Measurements from ENCODE around the gene MINDY3. TPM values are rescaled to one million over a fixed set of nuclear protein-coding genes. Genes with fewer than 3 reads are reported as not detected.
"Not testable (repeated sequence)": the region's sequence is repeated elsewhere in the genome, so short reads cannot be mapped to it uniquely, and the experiment has no call there.

Gene MINDY3
- total RNA-seq, 1 donor from 2014 or later, result 13.7 TPM

DNA sequence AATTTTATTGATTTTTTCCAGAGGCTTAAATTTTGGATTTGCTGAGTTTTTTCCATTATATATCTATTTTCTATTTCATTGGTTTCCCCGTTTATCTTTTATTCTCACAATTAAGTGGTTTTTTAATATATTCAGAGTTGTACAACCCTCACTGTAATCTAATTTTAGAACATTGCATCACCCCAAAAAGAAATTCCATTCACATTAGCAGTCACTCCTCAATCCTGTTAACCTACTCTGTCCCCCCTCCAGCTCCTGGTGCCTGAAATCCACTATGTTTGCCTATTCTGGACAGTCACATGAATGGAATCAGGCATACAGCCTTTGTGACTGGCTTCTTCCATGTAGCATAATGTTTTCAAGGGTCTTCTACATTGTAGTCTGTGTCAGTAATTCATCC is 84.8 kb downstream of the MINDY3 start:
- Histone ChIP-seq H3K27ac (no peak overlapping the region), H3K9me3 (no peaks in the 10 kb centered on the region), H3K4me3 (no peak overlapping the region), H3K4me1 (peaks cover 0 to 4% of the 10 kb centered on the region in 2 donors), H3K36me3 (peaks cover 0 to 3% of the 10 kb centered on the region in 2 donors), H3K27me3 (no peaks in the 10 kb centered on the region)
- DNase-seq (ENCODE audit: low spot score in 2 of 2), result peak in 1 of 2 donors; percentile 74
- TF ChIP-seq, protein P1, sequence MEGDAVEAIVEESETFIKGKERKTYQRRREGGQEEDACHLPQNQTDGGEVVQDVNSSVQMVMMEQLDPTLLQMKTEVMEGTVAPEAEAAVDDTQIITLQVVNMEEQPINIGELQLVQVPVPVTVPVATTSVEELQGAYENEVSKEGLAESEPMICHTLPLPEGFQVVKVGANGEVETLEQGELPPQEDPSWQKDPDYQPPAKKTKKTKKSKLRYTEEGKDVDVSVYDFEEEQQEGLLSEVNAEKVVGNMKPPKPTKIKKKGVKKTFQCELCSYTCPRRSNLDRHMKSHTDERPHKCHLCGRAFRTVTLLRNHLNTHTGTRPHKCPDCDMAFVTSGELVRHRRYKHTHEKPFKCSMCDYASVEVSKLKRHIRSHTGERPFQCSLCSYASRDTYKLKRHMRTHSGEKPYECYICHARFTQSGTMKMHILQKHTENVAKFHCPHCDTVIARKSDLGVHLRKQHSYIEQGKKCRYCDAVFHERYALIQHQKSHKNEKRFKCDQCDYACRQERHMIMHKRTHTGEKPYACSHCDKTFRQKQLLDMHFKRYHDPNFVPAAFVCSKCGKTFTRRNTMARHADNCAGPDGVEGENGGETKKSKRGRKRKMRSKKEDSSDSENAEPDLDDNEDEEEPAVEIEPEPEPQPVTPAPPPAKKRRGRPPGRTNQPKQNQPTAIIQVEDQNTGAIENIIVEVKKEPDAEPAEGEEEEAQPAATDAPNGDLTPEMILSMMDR (IDR thresholded peaks at IDR 0.05), result no peak
- intact Hi-C loops (cut with DNase I), result no loop called here

DNA sequence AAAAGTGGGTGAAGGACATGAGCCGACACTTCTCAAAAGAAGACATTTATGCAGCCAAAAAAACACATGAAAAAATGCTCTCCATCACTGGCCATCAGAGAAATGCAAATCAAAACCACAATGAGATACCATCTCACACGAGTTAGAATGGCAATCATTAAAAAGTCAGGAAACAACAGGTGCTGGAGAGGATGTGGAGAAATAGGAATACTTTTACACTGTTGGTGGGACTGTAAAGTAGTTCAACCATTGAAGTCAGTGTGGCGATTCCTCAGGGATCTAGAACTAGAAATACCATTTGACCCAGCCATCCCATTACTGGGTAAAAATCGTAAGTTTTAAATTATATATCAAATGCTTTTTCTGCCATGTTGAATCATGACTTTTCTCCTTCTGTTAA is 85.8 kb downstream of the MINDY3 start:
- H3K9me3 ChIP-seq; H3K36me3 ChIP-seq; H3K4me3 ChIP-seq; H3K27me3 ChIP-seq; DNase-seq (ENCODE audit: low spot score in 2 of 2); H3K27ac ChIP-seq; H3K4me1 ChIP-seq; intact Hi-C loops (cut with DNase I): not testable (repeated sequence)

DNA sequence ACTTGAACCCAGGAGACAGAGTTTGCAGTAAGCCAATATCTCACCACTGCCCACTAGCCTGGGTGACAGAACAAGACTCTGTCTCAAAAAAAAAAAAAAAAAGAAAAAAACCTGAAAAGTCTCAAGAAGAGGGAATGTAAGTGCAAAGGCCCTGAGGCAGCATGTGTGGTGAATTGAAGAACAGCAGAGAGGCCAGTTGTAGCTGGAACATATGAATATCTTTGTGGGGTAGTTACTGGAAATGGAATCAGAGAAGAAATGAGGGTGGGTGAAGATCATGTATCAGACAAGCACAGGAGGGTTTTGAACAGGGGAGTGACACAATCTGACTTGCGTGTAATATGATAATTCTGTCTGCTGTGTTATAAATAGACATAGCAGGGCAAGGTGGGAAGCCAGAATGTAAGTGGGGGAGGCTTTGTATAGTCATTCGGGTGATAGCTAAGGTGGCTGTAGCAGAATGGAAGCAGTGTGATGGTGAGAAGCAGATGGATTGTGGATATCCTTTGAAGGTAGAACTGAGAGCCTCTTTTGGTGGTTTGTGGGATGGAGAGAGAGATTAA is 95.3 kb downstream of the MINDY3 start:
- no peak for DNase-seq (ENCODE audit: low spot score in 2 of 2)
- TF ChIP-seq, protein P1 (IDR thresholded peaks at IDR 0.05), result no peak
- no peaks in the 10 kb centered on the region for H3K9me3 ChIP-seq
- intact Hi-C loops (cut with DNase I), result no loop called here
- H3K4me3 ChIP-seq, result no peak overlapping the region
- no peaks in the 10 kb centered on the region for H3K4me1 ChIP-seq
- no peak overlapping the region for H3K27ac ChIP-seq
- no peaks in the 10 kb centered on the region for H3K36me3 ChIP-seq
- no peaks in the 10 kb centered on the region for H3K27me3 ChIP-seq

DNA sequence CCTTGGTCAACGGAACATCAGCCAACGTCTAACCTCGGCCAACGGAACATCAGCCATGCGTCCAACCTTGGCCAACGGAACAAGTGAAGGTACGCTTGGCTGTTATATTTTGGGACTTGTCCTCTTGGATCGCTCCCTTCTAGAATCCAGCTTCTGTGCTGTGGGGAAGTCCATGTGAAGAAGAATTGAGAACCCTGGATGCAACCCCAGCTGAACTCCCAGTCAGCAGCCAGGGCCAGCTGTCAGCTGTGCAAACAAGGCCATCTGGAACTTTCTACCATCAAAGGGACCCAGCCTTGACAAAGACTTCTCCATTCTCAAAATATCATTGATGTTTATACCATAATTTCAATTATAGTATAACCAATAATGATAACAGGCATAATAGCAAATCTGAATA is 97.3 kb downstream of the MINDY3 start:
- TF ChIP-seq, protein P1 (IDR thresholded peaks at IDR 0.05), result no peak
- Histone ChIP-seq H3K4me3 (no peak overlapping the region), H3K27me3 (no peaks in the 10 kb centered on the region), H3K36me3 (no peaks in the 10 kb centered on the region), H3K27ac (no peak overlapping the region), H3K4me1 (no peaks in the 10 kb centered on the region), H3K9me3 (no peaks in the 10 kb centered on the region)
- intact Hi-C loops (cut with DNase I), result no loop called here
- no peak for DNase-seq (ENCODE audit: low spot score in 2 of 2)

DNA sequence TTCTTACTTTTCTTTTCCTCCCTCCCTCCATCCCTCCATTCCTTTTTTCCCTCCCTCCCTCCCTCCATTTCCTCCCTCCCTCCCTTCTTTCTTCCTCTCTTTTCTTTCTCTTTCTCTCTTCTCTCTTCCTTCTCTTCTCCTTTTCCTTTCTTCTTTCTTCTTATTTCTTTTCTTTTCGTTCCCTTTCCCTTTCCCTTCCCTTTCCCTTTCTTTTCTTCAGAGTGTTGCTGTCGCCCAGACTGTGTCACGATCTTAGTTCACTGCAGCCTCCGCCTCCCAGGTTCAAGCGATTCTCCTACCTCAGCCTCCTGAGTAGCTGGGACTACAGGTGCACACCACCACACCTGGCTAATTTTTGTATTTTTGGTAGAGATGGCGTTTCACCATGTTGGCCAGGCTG is 98.1 kb downstream of the MINDY3 start:
- H3K27me3 ChIP-seq; H3K4me3 ChIP-seq; DNase-seq (ENCODE audit: low spot score in 2 of 2); H3K9me3 ChIP-seq; intact Hi-C loops (cut with DNase I); H3K27ac ChIP-seq; H3K4me1 ChIP-seq; H3K36me3 ChIP-seq: not testable (repeated sequence)

DNA sequence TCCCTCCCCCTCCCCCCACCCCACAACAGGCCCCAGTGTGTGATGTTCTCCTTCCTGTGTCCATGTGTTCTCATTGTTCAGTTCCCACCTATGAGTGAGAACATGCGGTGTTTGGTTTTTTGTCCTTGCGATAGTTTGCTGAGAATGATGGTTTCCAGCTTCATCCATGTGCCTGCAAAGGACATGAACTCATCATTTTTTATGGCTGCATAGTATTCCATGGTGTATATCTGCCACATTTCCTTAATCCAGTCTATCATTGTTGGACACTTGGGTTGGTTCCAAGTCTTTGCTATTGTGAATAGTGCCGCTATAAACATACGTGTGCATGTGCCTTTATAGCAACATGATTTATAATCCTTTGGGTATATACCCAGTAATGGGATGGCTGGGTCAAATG is 99.1 kb downstream of the MINDY3 start:
- H3K27ac ChIP-seq; H3K4me3 ChIP-seq; intact Hi-C loops (cut with DNase I); H3K4me1 ChIP-seq; H3K27me3 ChIP-seq; H3K36me3 ChIP-seq; H3K9me3 ChIP-seq; DNase-seq (ENCODE audit: low spot score in 2 of 2): not testable (repeated sequence)

DNA sequence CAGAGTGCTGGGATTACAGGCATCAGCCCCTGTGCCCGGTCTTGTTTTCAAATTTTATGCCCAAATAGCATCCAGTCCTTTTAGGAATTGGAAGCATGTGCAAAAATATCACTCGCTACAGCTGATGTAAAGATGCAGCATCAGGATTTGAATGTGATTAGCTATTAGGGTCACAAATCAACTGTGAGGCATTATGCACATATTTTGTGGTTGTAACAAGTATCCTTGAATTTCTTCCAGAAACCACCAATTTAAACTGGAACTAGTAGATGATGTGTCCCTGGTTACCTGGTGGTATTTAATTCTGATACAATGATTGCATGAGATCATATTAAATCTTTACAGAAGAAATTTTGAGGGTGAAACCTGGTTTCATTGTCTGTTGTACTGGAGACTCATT is 99.6 kb downstream of the MINDY3 start:
- Histone ChIP-seq H3K27ac (no peak overlapping the region), H3K36me3 (no peaks in the 10 kb centered on the region), H3K9me3 (no peaks in the 10 kb centered on the region), H3K27me3 (no peaks in the 10 kb centered on the region), H3K4me1 (no peaks in the 10 kb centered on the region), H3K4me3 (no peak overlapping the region)
- TF ChIP-seq, protein P1 (IDR thresholded peaks at IDR 0.05), result no peak
- intact Hi-C loops (cut with DNase I), result no loop called here
- no peak for DNase-seq (ENCODE audit: low spot score in 2 of 2)

Data from ascending aorta (tissue), 2 donors.